Measurements from ENCODE around the gene SLC2A13. TPM values are rescaled to one million over a fixed set of nuclear protein-coding genes. Genes with fewer than 3 reads are reported as not detected.
"Not testable (repeated sequence)": the region's sequence is repeated elsewhere in the genome, so short reads cannot be mapped to it uniquely, and the experiment has no call there.

SLC2A13 gene
- total RNA-seq, 6 donors from 2014 or later, result 9.9 to 25.9 (median 16.0) TPM

GRCh38 chr12:39763890-39764169, 342.1 kb downstream of the SLC2A13 start:
- Histone ChIP-seq H3K9me3 (no peaks in the 10 kb centered on the region), H3K4me1 (no peaks in the 10 kb centered on the region), H3K36me3 (peaks cover 0 to 8% (median 5%) of the 10 kb centered on the region in 4 donors), H3K27ac (no peak overlapping the region), H3K4me3 (no peak overlapping the region), H3K27me3 (no peaks in the 10 kb centered on the region)
- DNase-seq, result no peak
- ATAC-seq (ENCODE audit: low FRiP score in 2 of 2), result peak in 1 of 2 donors; percentile 26
- WGBS, 2 donors, result 98 to 100% methylated on average over 2 of the region's 2 CpGs
- TF ChIP-seq EP300 (IDR thresholded peaks at IDR 0.05) (no peak), CTCF (IDR thresholded peaks at IDR 0.05) (no peak), POLR2A (IDR thresholded peaks at IDR 0.05) (no peak), POLR2AphosphoS5 (IDR thresholded peaks at IDR 0.05) (no peak)

DNA sequence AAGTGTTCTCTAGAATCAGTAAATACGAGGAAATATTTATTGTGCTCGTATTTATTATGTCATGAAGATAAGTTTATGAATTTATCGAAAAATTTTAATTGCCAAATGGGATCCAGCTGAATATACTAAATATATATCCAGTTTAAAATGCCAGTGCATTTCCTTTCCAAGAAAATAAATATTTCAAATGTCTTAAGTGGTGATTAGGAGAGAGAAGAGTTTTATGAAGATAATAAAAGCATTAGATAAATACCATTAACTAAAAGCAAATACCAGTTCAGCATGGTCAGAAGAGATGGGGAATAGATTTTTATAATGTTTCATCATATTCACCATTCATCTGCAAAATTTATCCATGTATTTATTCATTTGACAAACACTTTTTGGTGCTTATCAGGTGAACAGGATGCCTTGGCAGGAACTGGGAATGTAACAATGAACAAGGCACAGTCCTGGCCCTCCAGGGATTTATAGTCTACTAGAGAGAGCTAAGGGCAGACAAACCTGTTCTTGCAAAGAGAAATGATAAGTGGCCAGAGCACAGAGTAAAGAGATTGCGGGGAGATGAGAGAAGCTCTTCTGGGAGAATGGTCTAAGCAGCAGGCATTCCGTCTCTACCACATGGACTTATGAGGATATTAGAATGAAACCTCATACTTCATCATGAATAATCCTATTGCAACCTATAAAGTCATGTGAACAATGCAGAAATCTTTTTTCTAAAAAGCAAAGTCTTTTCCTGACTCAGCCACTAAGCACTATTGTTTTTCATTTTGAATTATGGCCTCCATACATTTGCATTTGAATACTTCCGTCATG, 342.6 kb downstream of the SLC2A13 start:
- no peak for DNase-seq
- Histone ChIP-seq H3K36me3 (peaks cover 0 to 8% (median 5%) of the 10 kb centered on the region in 4 donors), H3K27me3 (no peaks in the 10 kb centered on the region), H3K9me3 (no peaks in the 10 kb centered on the region), H3K4me3 (no peak overlapping the region), H3K27ac (no peak overlapping the region), H3K4me1 (no peaks in the 10 kb centered on the region)
- ATAC-seq (ENCODE audit: low FRiP score in 2 of 2), result no peak
- no peak for TF ChIP-seq POLR2AphosphoS5 (IDR thresholded peaks at IDR 0.05)
- TF ChIP-seq EP300 (IDR thresholded peaks at IDR 0.05), result no peak
- no peak for TF ChIP-seq CTCF (IDR thresholded peaks at IDR 0.05)
- no peak for TF ChIP-seq POLR2A (IDR thresholded peaks at IDR 0.05)
- WGBS, 2 donors, result 88 to 89% methylated on average over 6 of the region's 6 CpGs

DNA sequence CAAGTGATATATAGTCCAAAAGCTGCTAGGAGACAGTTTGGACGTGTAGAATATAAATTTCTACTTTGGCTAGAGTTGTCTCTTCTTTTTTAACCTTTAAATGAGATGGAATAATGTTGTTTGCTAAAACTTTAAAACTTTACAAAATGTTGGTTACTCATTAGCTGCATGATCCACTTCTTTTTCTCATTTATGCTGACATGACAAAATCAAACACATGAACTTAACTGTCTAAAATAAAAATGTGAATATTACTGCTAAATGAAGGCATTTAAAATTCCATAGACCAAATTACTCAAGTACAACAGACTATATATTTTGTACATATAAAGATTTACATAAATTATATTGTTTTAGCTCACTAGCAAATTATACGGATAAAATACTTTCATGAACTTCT, 350.4 kb downstream of the SLC2A13 start:
- Histone ChIP-seq H3K27me3 (no peaks in the 10 kb centered on the region), H3K36me3 (no peaks in the 10 kb centered on the region), H3K27ac (no peak overlapping the region), H3K4me3 (no peak overlapping the region), H3K9me3 (no peaks in the 10 kb centered on the region), H3K4me1 (no peaks in the 10 kb centered on the region)
- 94 to 95% methylated on average over 2 of the region's 2 CpGs for WGBS, 2 donors
- ATAC-seq (ENCODE audit: low FRiP score in 2 of 2) (no peak), DNase-seq (no peak)
- TF ChIP-seq POLR2A (IDR thresholded peaks at IDR 0.05) (no peak), EP300 (IDR thresholded peaks at IDR 0.05) (no peak), CTCF (IDR thresholded peaks at IDR 0.05) (no peak), POLR2AphosphoS5 (IDR thresholded peaks at IDR 0.05) (no peak)

- 82 to 89% methylated on average over 6 of the region's 6 CpGs for WGBS, 2 donors
- Histone ChIP-seq H3K9me3 (no peaks in the 10 kb centered on the region), H3K36me3 (no peaks in the 10 kb centered on the region), H3K27me3 (no peaks in the 10 kb centered on the region), H3K4me1 (no peaks in the 10 kb centered on the region), H3K27ac (no peak overlapping the region), H3K4me3 (no peak overlapping the region)
- DNase-seq (no peak), ATAC-seq (ENCODE audit: low FRiP score in 2 of 2) (no peak)
- TF ChIP-seq EP300 (IDR thresholded peaks at IDR 0.05), result no peak
- no peak for TF ChIP-seq POLR2AphosphoS5 (IDR thresholded peaks at IDR 0.05)
- no peak for TF ChIP-seq POLR2A (IDR thresholded peaks at IDR 0.05)
- no peak for TF ChIP-seq CTCF (IDR thresholded peaks at IDR 0.05)
These were observed 353.3 kb downstream of the SLC2A13 start for GRCh38 chr12:39752482-39753137.

- 69 to 80% methylated on average over 6 of the region's 6 CpGs for WGBS, 2 donors
- not testable (repeated sequence) for H3K9me3 ChIP-seq; H3K4me3 ChIP-seq; H3K27ac ChIP-seq; H3K4me1 ChIP-seq; H3K36me3 ChIP-seq; H3K27me3 ChIP-seq; DNase-seq; ATAC-seq (ENCODE audit: low FRiP score in 2 of 2)
These were observed 359.7 kb downstream of the SLC2A13 start for GRCh38 chr12:39746151-39746550.

Data from upper lobe of left lung (tissue), 6 donors.